ENCODE results near the gene RYR1. TPM values are rescaled to one million over a fixed set of nuclear protein-coding genes. Genes with fewer than 3 reads are reported as not detected.

The RYR1 gene
- total RNA-seq, 4 donors from 2014 or later: 0.82 to 1.6 (median 1.5) TPM

GRCh38 chr19:38618590-38619360, 185.3 kb downstream of the RYR1 start, which contains the start of gene EIF3K:
TSS of gene EIF3K (plus strand) at chr19:38619188. CDS start at chr19:38619269, 81 bp downstream.
- no peaks in the 10 kb centered on the region for H3K9me3 ChIP-seq
- H3K27me3 ChIP-seq: no peaks in the 10 kb centered on the region
- 0% methylated on average over 14 of the region's 64 CpGs; no CpG with 5 or more reads in 1 of the 2 donors for WGBS, 2 donors (ENCODE audit: low coverage in 1 of 2)
- H3K36me3 ChIP-seq: peaks cover 0 to 35% of the 10 kb centered on the region in 2 donors
- peak; percentile 91 for TF ChIP-seq POLR2AphosphoS5 (IDR thresholded peaks at IDR 0.05)
- TF ChIP-seq EP300 (IDR thresholded peaks at IDR 0.05): no peak
- TF ChIP-seq POLR2A (IDR thresholded peaks at IDR 0.05): peak; percentile 57 to 68
- TF ChIP-seq CTCF (IDR thresholded peaks at IDR 0.05): peak in 1 of 4 experiments; percentile 17
- H3K27ac ChIP-seq: peak within 1 kb of the TSS; percentile 81 to 91 (median 84)
- peak within 1 kb of the TSS; percentile 62 to 89 for H3K4me3 ChIP-seq
- peaks cover 3 to 34% (median 14%) of the 10 kb centered on the region in 3 donors for H3K4me1 ChIP-seq
- ATAC-seq: peak; percentile 96

GRCh38 chr19:38619361-38620174, 186.1 kb downstream of the RYR1 start:
- TF ChIP-seq POLR2A (IDR thresholded peaks at IDR 0.05): no peak
- no peak for TF ChIP-seq EP300 (IDR thresholded peaks at IDR 0.05)
- TF ChIP-seq CTCF (IDR thresholded peaks at IDR 0.05): no peak
- TF ChIP-seq POLR2AphosphoS5 (IDR thresholded peaks at IDR 0.05): no peak
- H3K4me1 ChIP-seq: peaks cover 3 to 34% (median 14%) of the 10 kb centered on the region in 3 donors
- peaks cover 0 to 43% of the 10 kb centered on the region in 2 donors for H3K36me3 ChIP-seq
- peak overlapping the region; percentile 81 to 91 (median 84) for H3K27ac ChIP-seq
- WGBS, 2 donors (ENCODE audit: low coverage in 1 of 2): 15 to 18% methylated on average over 12 to 19 of the region's 21 CpGs
- H3K27me3 ChIP-seq: no peaks in the 10 kb centered on the region
- H3K4me3 ChIP-seq: peak overlapping the region; percentile 62 to 89
- H3K9me3 ChIP-seq: no peaks in the 10 kb centered on the region
- no peak for ATAC-seq

GRCh38 chr19:38624822-38625221, 191.3 kb downstream of the RYR1 start:
- H3K27me3 ChIP-seq: no peaks in the 10 kb centered on the region
- peaks cover 3 to 18% (median 4%) of the 10 kb centered on the region in 3 donors for H3K4me1 ChIP-seq
- no peak overlapping the region for H3K27ac ChIP-seq
- WGBS, 2 donors (ENCODE audit: low coverage in 1 of 2): 58 to 76% methylated on average over 2 to 3 of the region's 3 CpGs
- no peak for ATAC-seq
- peaks cover 0 to 96% of the 10 kb centered on the region in 2 donors for H3K36me3 ChIP-seq
- no peak for TF ChIP-seq CTCF (IDR thresholded peaks at IDR 0.05)
- TF ChIP-seq POLR2A (IDR thresholded peaks at IDR 0.05): no peak
- no peak for TF ChIP-seq POLR2AphosphoS5 (IDR thresholded peaks at IDR 0.05)
- no peak for TF ChIP-seq EP300 (IDR thresholded peaks at IDR 0.05)
- no peak overlapping the region for H3K4me3 ChIP-seq
- H3K9me3 ChIP-seq: no peaks in the 10 kb centered on the region

- WGBS, 2 donors (ENCODE audit: low coverage in 1 of 2): 93% methylated on average over 4 of the region's 4 CpGs; no CpG with 5 or more reads in 1 of the 2 donors
- H3K36me3 ChIP-seq: peaks cover 0 to 98% of the 10 kb centered on the region in 2 donors
- H3K4me1 ChIP-seq: peaks cover 0 to 3% (median 0%) of the 10 kb centered on the region in 3 donors
- no peak overlapping the region for H3K27ac ChIP-seq
- no peaks in the 10 kb centered on the region for H3K27me3 ChIP-seq
- no peak for ATAC-seq
- TF ChIP-seq CTCF (IDR thresholded peaks at IDR 0.05) (no peak), POLR2A (IDR thresholded peaks at IDR 0.05) (no peak)
- no peak overlapping the region for H3K4me3 ChIP-seq
- no peaks in the 10 kb centered on the region for H3K9me3 ChIP-seq
Observed at GRCh38 chr19:38626401-38626800, 192.9 kb downstream of the RYR1 start.

Data from gastroesophageal sphincter (tissue), 4 donors.